Naive B cell (primary cell): ENCODE results near the gene TEKT2. TPM values are rescaled to one million over a fixed set of nuclear protein-coding genes. Genes with fewer than 3 reads are reported as not detected.

Source experiments
- ATAC-seq, 2 donors: fragments of 150-1000 bp; cut with Tn5 transposase; 2 replicates each; pipeline ENCODE4 v1.10.0; 2021; ENCODE audit warnings: low read depth in 2 of 2, mild to moderate bottlenecking in 2 of 2, moderate library complexity in 2 of 2
- DNase-seq: peaks from one replicate; pipeline ENCODE4 v3.0.0; 2022
- H3K27ac Mint-ChIP-seq, 6 donors: one replicate each; pipeline ENCODE4 v1.8.0; 2020 to 2022; ENCODE audit warnings: mild to moderate bottlenecking in 6 of 6, mixed read lengths in 6 of 6, moderate library complexity in 5 of 6, inconsistent platforms in 2 of 6
- H3K27me3 Mint-ChIP-seq, 3 donors: one replicate each; pipeline ENCODE4 v1.8.0; 2021 to 2022; ENCODE audit warnings: mixed read lengths in 3 of 3, mild to moderate bottlenecking in 1 of 3
- H3K36me3 Mint-ChIP-seq, 2 donors: one replicate each; pipeline ENCODE4 v1.8.0; 2020 to 2022; ENCODE audit warnings: mixed read lengths in 2 of 2, inconsistent platforms in 1 of 2, mild to moderate bottlenecking in 1 of 2
- H3K4me1 Mint-ChIP-seq, 3 donors: one replicate each; pipeline ENCODE4 v1.8.0; 2020 to 2022; ENCODE audit warnings: mixed read lengths in 3 of 3, inconsistent platforms in 1 of 3, mild to moderate bottlenecking in 1 of 3, moderate library complexity in 1 of 3
- H3K4me3 Mint-ChIP-seq, 8 donors: one replicate each; pipeline ENCODE4 v1.8.0; 2020 to 2022; ENCODE audit warnings: mild to moderate bottlenecking in 8 of 8, mixed read lengths in 8 of 8, moderate library complexity in 8 of 8, inconsistent platforms in 2 of 8
- H3K9me3 Mint-ChIP-seq, 7 donors: one replicate each; pipeline ENCODE4 v1.8.0; 2020 to 2022; ENCODE audit warnings: mixed read lengths in 7 of 7, mild to moderate bottlenecking in 5 of 7, inconsistent platforms in 2 of 7, moderate library complexity in 1 of 7
- polyA plus RNA-seq, 6 donors: library from polyadenylated mRNA; unstranded; fragments of 300-500 nt; fragmentation: Illumina TruSeq; gene quantifications; one replicate each; pipeline ENCODE4 v1.2.3, GENCODE V29; 2021; ENCODE audit warnings: low read depth in 6 of 6

The TEKT2 gene
- polyA plus RNA-seq, 6 donors from 2014 or later: not detected

DNA sequence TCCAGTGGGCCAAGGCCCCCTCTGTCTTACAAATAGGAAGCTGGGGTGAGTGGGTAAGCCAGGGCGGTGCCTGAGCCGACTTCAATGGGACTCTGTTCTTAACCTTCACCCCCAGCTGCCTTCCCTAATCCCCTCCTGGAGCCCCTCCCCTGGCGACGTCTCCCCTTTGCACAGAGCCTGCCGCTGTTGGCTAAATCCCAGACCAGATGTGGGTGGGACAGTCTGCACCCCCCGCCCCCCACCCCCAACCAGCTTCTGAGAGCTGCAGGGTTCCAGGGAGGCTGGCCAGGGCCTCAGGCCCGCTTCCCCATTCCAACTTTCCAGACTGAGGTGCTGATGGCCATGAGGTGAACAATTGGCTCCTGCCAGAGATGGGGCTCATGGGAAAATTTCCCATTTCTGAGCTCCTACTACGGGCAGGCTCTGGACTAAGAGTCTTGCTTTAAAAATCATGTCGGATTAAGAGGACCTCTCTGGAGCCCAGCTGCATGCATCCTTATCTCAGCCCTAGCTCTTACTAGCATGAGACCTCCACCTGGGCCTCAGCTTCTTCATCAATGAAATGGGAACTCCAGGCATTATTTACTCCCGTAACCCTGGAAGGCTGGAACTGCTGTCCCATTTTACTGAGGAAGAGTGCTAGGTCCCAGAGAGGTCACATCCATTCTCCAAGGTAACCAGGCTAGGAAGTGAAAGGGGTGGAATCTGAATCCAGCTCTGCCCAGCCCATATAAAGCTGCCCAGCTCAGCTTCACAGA is 34.7 kb downstream of the TEKT2 start:
- Mint-ChIP-seq H3K36me3 (no peaks in the 10 kb centered on the region), H3K9me3 (no peaks in the 10 kb centered on the region), H3K27ac (no peak overlapping the region), H3K4me3 (no peak overlapping the region), H3K27me3 (peaks cover 4 to 22% (median 18%) of the 10 kb centered on the region in 3 donors), H3K4me1 (peaks cover 12 to 22% (median 17%) of the 10 kb centered on the region in 3 donors)
- ATAC-seq (no peak), DNase-seq (no peak)

DNA sequence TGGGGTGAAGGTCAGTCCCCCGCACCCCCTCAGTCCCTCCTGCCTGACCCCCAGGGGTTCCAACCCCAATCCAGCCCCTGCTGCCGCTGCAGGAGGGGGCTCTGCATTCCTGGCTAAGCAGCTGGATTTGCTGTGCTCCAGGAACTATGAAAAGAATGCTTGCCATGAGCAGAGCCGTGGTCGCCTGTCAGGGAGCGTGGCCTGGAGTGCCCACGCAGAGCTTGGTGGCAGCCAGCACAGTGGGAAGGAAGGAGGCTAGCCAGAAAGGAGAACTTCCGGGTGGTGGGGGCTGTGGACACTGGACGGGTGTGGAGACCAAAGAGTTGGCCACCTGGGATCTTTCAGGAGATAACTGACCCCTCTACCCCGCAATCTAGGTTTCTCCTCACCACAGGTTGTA is 35.6 kb downstream of the TEKT2 start:
- no peak for ATAC-seq

DNA sequence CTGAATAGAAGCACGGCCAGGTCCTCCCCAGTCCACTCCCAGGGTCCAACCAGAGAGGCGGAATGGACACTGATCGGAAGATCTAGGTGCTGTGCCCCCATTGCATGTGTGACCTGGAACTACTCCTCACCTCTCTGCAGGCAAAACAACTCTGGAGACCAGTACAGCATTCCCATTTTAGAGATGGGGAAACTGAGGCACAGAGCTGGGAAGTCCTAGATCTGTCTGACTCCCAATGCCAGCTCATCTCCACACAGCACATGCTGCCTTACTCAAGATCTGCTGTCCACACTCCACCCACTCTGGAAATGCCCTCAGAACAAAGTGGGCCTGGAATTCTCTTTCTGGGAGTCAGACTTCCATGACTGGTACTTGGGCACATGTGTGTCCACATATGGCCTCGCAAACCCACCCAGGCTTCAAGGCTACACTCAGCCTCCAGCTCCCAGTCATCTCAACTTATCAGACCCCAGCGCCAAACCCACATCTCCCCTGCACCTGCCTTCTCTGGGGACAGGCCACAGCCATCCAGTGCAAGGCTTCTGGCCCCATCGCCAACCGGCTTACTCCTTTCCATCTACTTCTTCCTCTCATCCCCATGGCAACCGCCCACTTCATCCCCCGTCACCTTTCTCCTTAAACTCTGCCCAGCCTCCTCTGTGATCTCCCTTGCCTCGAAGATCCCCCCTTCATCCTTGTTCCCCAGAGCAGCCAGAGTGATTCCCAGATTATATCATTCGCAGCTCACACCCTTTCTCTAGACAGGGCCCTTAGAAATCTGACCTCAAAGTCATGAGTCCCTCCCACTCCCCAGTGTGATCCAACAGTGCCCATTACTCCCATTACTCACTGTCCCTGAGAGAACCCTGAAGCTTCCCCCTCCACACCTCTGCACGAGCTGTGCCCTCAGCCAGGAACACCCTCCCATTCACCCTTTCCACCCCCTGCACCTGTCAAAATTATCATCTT is 38.5 kb downstream of the TEKT2 start:
- peak overlapping the region in 4 of 6 donors; percentile 58 to 91 (median 72) for H3K27ac Mint-ChIP-seq

More for the DNA sequence above, 35.6 kb downstream of the TEKT2 start:
- Mint-ChIP-seq H3K27ac (no peak overlapping the region), H3K4me3 (no peak overlapping the region), H3K36me3 (no peaks in the 10 kb centered on the region), H3K27me3 (peaks cover 4 to 26% (median 23%) of the 10 kb centered on the region in 3 donors), H3K4me1 (peaks cover 20 to 30% (median 21%) of the 10 kb centered on the region in 3 donors), H3K9me3 (no peaks in the 10 kb centered on the region)
- no peak for DNase-seq

DNA sequence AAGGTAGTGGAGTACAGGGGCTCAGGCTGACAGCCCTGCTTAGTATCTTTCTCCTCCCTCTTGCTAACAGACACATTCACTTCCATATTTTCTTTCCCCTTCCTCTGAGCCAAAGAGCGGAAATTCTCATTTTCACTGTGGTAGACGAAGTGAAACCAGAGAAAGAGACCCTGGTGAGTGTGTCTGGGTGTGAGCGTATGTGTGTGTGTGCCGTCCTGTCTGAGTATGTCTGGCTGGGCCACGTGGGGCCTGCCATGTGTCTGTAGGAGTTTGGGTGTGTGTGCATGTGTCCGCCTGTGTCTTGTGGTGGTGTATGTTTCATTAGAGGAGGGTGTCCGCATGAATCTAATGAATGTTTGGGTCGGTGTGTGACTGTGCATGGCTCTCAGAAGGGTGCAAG is 39.5 kb downstream of the TEKT2 start:
- H3K27ac Mint-ChIP-seq: peak overlapping the region; percentile 2 to 91 (median 72)
- ATAC-seq (peak; percentile 89 to 93), DNase-seq (peak; percentile 67)
- H3K4me3 Mint-ChIP-seq: peak overlapping the region; percentile 45 to 85 (median 73)
- H3K36me3 Mint-ChIP-seq: no peaks in the 10 kb centered on the region
- H3K27me3 Mint-ChIP-seq: peaks cover 4 to 43% (median 39%) of the 10 kb centered on the region in 3 donors
- H3K4me1 Mint-ChIP-seq: peaks cover 36 to 45% (median 37%) of the 10 kb centered on the region in 3 donors
- H3K9me3 Mint-ChIP-seq: peaks cover 0 to under 1% (median 0%) of the 10 kb centered on the region in 7 donors

More for the DNA sequence above, 38.5 kb downstream of the TEKT2 start:
- Mint-ChIP-seq H3K27me3 (peaks cover 4 to 43% (median 39%) of the 10 kb centered on the region in 3 donors), H3K36me3 (no peaks in the 10 kb centered on the region), H3K4me3 (peak overlapping the region in 7 of 8 donors; percentile 1 to 84 (median 49)), H3K9me3 (no peaks in the 10 kb centered on the region), H3K4me1 (peaks cover 36 to 45% (median 37%) of the 10 kb centered on the region in 3 donors)
- DNase-seq (no peak), ATAC-seq (no peak)

DNA sequence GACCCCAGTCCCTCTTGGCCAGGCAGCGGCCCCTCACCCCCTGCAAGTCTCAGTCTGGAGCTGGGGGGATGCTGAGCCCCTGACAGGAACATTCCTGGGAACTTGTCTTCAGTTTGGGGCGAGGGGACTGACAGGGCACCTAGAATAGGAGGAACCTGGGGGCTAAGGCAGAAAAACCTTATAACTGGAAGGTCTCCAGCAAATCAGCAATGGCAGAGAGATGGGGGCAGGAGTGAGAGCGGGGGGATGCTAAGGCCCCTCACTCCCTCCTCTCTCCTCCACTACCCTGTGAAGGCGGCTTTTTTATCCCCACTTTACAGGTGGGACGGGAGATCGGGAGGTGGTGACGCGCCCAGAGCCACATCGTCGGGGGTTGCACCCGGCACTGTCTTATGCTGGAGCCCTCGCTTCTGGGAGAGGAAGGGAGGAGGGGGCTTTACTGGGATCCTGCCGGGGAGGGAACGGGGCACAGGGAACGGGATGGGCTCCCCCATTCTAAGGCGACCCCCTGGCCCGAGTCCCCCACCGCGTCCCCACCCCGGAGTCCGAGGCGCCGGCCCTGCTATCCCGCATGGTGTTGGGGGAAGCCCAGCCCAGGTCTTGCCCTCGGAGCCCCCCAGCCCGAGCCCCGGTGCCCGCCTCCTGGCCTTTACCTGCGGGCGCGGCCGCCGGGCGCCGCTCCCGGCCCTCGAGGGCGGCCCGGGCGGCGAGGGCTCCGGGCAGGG is 40.7 kb downstream of the TEKT2 start:
- Mint-ChIP-seq H3K27me3 (peaks cover 4 to 43% (median 39%) of the 10 kb centered on the region in 3 donors), H3K4me1 (peaks cover 36 to 45% (median 37%) of the 10 kb centered on the region in 3 donors), H3K36me3 (no peaks in the 10 kb centered on the region), H3K4me3 (peak overlapping the region; percentile 66 to 86 (median 80)), H3K27ac (peak overlapping the region in 2 of 6 donors; percentile 3 to 92), H3K9me3 (peaks cover 0 to 1% (median 0%) of the 10 kb centered on the region in 7 donors)
- DNase-seq: no peak
- ATAC-seq: no peak

DNA sequence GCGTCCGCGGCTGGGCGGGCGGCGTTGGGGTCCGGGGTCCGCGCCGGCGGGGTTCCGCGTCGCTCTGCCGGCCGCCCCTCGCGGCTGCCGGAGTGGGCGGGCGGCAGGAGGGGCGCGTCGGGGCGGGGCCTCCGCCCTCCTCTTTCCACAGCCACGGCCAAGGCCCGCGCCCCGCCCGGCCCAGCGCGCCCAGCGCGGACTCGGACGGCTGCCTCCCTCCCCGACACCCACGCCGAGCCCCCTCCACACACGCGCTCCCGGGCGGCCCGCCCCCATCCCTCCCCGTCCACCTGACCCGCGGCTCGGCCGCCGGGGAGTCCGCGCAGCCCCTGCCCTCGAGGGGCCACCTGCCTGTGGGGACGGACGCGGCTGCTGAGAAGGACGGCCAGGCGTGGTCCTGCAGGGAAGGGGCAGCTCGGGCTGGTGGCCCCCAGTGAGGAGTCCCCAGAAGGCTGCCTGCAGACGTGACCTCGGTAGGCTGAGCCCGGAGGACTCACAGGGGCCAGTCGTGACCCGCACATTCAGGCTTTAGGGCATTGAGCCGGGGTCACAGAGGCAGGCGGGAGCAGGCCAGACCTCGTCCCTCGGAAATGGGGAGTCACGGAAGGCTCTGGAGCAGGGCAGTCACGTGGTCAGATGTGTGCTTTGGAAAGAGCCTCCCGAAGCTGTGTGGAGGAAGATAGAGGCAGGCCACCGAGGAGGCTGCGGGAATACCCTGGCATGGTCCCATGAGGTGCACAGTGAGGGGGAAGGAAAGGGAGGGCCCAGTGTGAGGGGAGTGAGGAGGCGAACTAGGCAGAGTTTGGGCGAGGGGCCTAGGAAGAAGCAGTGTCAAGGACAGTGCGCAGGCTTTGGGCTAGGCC is 41.5 kb downstream of the TEKT2 start, which contains the start of gene COL8A2:
Gene COL8A2 (minus strand): TSS at position 94 of the 863 bp plus-strand sequence. CDS start 24,980 bp downstream, outside the sequence.
- no peaks in the 10 kb centered on the region for H3K36me3 Mint-ChIP-seq
- peaks cover 0 to 1% (median 0%) of the 10 kb centered on the region in 7 donors for H3K9me3 Mint-ChIP-seq
- H3K4me3 Mint-ChIP-seq: peak within 1 kb of the TSS; percentile 66 to 87 (median 80)
- H3K27ac Mint-ChIP-seq: peak within 1 kb of the TSS in 3 of 6 donors; percentile 20 to 92 (median 28)
- H3K27me3 Mint-ChIP-seq: peaks cover 4 to 43% (median 39%) of the 10 kb centered on the region in 3 donors
- DNase-seq (no peak), ATAC-seq (peak in 1 of 2 donors; percentile 17)
- peaks cover 36 to 45% (median 37%) of the 10 kb centered on the region in 3 donors for H3K4me1 Mint-ChIP-seq

DNA sequence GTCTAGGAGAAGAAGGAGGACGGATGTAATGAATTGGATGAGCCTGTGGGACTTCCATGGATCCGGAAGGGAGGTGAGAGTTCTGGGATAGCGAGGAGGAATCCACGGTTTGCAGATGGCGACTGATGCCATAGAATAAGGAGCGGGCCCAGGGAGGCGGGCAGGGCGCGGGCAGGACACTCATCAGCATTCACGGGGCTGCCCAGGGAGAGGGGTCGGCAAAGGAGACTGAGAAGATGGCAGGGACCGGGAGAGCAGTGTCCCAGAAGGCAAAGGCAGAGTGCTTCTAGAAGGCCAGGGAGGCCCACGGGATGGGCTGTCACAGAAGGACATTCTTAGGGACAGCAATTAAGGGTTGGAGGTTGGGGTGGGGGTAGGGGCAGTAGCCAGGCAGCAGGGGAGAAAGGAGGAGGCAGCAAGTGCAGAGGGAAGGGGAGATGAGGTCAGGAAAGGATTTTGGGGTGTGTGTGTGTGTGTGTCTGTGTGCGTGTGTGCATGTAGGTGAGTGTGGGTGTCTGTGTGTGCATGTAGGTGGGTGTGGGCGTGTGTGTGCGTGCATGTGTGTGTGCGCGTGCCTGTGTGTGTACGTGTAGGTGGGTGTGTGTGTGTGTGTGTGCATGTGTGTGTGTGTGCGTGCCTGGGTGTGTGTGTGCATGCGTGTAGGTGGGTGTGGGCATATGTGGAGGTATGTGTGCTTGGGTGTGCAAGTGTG is 42.3 kb downstream of the TEKT2 start:
- H3K27me3 Mint-ChIP-seq: peaks cover 4 to 43% (median 39%) of the 10 kb centered on the region in 3 donors
- peaks cover 36 to 45% (median 37%) of the 10 kb centered on the region in 3 donors for H3K4me1 Mint-ChIP-seq
- peak overlapping the region; percentile 55 to 87 (median 72) for H3K4me3 Mint-ChIP-seq
- peaks cover 0 to 1% (median 0%) of the 10 kb centered on the region in 7 donors for H3K9me3 Mint-ChIP-seq
- H3K36me3 Mint-ChIP-seq: no peaks in the 10 kb centered on the region
- H3K27ac Mint-ChIP-seq: peak overlapping the region in 2 of 6 donors; percentile 20 to 92
- DNase-seq: no peak
- ATAC-seq: no peak

DNA sequence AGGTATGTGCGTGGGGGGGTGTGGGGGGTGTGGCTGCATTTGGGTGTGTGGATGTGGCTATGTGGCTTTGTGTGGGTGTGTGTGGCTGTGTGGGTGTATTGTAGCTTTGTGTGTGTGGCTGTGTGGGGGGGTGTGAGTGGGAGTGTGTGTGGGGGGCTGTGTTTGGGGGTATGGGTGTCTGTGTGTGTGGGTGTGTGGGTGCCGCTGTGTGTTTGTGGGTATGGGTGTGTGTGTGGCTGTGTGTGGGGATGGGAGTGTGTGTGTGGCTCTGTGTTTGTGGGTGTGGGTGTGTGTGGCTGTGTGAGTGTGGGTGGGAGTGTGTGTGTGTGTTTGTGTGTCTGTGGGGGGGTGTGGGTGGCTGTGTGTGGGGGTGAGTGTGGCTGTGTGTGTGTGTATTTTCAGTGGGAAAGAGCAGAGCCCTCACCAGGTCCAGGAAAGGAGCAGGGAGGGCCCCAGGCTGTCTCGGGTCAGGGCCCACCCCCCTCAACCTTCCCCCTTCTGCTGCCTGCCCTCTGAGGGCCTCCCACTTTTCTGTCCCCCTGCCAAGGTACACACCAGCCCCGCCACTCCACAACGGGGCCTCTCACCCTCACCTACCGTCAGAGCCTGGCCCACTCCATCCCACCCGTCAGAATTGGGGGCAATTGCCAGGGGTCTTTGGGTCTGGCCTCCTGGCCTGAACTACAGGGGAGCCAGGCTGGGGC is 43.1 kb downstream of the TEKT2 start:
- Mint-ChIP-seq H3K9me3 (peaks cover 0 to 1% (median 0%) of the 10 kb centered on the region in 7 donors), H3K27ac (no peak overlapping the region), H3K4me3 (no peak overlapping the region), H3K36me3 (no peaks in the 10 kb centered on the region), H3K27me3 (peaks cover 4 to 43% (median 36%) of the 10 kb centered on the region in 3 donors), H3K4me1 (peaks cover 36 to 40% (median 37%) of the 10 kb centered on the region in 3 donors)
- no peak for ATAC-seq
- no peak for DNase-seq

DNA sequence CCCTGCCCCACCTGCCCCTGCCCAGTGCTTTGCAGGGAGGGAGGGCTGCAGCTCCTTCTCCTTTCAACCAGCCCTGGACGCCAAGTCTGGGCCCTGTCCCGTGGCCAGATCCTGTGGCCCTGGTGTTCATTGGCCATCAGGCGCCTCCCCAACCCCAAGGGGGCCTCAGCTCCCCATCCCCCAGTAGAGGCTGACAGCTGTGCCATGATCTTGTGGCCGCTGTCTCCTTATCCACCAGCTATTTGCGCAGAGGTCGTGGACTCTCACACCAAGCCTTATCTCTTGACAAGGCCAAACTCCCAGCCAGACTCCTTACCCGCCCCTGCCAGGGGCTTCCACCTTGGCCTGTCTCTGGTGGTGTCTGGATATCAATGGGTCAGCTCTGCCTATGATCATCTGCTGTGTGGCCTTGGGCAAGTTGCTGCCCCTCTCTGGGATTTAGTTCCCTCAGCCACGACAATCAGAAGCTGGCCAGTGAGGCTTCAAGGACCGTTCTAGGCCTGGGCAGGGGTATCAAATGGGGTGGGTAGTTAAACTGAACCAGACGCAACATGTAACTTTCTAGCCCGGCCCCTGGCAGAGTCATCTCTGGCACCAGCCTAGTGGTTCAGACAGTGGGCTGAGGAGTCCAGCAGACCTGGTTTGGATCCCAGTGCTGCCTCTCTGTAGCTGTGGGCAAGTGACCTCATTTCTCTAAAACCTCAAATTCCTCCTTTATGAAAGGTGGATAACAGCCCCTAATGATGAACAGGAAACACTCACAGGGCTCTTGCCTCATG is 44.4 kb downstream of the TEKT2 start:
- Mint-ChIP-seq H3K36me3 (no peaks in the 10 kb centered on the region), H3K9me3 (peaks cover 0 to 1% (median 0%) of the 10 kb centered on the region in 7 donors), H3K27me3 (peaks cover 3 to 31% (median 24%) of the 10 kb centered on the region in 3 donors), H3K4me1 (peaks cover 26 to 27% (median 27%) of the 10 kb centered on the region in 3 donors), H3K4me3 (peak overlapping the region in 1 of 8 donors; percentile 59), H3K27ac (peak overlapping the region in 1 of 6 donors; percentile 47)
- DNase-seq (no peak), ATAC-seq (no peak)

DNA sequence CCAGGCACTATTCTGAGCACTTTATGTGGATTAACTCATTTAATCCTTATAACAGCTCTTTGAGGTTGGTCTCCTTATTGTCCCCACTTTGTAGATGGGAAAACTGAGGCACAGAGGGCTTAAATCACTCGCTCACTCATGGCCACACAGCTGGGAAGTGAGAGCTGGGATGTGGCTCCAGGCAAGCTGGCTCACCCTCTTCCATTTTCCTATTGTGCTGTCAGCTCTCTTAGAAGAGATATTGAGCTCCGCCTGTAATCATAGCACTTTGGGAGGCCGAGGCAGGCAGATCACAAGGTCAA is 45.0 kb downstream of the TEKT2 start:
- peaks cover 0 to 26% (median 21%) of the 10 kb centered on the region in 3 donors for H3K27me3 Mint-ChIP-seq
- peaks cover 0 to 1% (median 0%) of the 10 kb centered on the region in 7 donors for H3K9me3 Mint-ChIP-seq
- ATAC-seq (no peak), DNase-seq (no peak)
- H3K4me1 Mint-ChIP-seq: peaks cover 21 to 23% (median 22%) of the 10 kb centered on the region in 3 donors
- no peak overlapping the region for H3K27ac Mint-ChIP-seq
- no peaks in the 10 kb centered on the region for H3K36me3 Mint-ChIP-seq
- no peak overlapping the region for H3K4me3 Mint-ChIP-seq
